ENCODE measurements around the gene PIK3AP1.
"Not testable (repeated sequence)": the region's sequence is repeated elsewhere in the genome, so short reads cannot be mapped to it uniquely, and the experiment has no call there.

Gene PIK3AP1

DNA sequence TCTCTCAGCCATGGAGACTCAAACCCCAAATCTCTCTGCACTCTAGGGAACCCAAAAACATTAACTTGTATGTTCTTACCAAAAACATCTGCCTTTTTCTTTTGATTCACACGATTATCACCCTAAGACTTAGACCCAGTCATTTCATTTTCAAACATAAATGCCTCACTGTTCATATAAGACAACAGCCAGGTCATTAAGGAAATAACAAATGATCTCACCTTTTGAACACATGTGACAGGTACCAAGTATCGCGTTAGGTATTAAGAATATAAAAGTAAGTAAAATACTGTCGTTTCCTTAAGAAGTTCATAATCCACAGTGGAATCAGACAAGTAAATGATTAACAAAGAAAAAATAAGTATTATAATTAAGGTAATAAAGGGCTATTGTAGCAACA is 142.3 kb downstream of the PIK3AP1 start:
- DNase-seq (ENCODE audit: low spot score), result no peak

DNA sequence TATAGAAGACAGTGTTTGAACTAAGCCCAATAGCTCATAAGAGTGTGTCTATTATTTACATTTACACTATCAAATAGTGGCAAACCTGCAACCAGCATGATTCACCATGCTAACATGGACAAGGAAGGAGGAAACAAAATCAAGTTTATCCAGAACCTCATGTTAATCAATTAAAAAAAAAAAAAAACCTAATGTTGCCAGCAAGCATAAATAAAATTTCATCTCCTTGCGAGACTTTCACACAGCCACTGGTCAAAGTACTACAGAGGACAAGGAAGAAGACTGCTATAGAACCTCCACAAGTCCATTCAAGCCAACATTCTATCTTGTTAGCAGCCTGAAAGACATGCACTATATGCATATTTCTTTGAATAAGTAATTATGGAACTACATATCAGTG is 143.2 kb downstream of the PIK3AP1 start:
- no peak for DNase-seq (ENCODE audit: low spot score)

DNA sequence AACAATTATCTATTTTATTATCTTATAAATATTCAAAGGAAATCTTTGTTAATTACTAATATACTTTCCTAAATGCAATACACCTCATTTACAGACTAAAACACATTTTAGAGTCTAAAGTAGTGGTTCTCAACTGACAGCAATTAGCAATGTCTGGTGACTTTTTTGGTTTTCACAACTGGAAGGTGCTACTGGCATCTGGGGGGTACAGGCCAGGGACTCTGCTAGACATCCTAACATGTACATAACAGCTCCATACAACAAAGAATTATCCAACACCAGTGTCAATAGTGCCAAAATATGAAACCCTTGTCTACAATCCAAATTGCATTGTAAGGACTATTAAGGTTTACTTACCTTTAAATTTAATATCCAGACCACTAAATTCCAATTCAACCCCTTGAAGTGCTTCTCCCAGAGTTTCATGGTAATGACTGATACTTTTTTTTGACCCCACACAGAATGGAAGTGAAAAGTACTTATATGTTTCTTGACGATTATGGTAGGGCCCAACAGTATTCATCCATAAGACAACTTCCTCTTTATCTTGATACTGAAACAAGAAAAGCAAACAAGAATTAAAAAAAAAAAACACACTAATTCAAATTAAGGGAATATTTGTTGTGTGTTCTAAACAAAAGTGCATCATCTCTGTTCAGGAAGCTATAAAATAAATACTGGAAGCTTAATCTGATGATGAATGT is 143.9 kb downstream of the PIK3AP1 start:
- DNase-seq (ENCODE audit: low spot score), result peak; percentile 10

DNA sequence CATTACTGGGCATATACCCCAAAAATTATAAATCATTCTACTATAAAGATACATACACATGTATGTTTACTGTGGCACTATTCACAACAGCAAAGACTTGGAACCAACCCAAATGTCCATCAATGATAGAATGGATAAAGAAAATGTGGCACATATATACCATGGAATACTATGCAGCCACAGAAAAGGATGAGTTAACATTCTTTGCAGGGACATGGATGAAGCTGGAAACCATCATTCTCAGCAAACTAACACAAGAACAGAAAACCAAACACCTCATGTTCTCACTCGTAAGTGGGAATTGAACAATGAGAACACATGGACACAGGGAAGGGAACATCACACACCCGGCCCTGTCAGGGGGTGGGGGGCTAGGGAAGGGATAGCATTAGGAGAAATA is 145.8 kb downstream of the PIK3AP1 start:
- DNase-seq (ENCODE audit: low spot score), result not testable (repeated sequence)

DNA sequence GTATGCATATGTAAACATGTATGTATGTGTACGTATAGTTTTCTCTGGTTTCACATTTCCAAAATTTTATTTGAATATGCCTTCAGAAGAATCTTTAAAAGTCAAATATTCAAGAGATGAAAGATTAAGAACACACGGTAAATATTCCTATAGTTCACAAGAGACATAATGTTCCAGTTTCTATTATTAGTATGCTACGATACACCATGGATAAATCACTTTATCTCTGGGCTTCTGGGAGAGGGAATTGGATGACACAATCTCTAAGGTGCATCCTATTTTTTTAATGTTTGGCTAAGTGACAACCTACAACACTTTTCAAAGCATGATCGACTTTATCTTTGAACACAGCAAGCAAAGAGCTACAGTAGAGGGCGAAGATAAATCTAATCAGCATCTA is 147.3 kb downstream of the PIK3AP1 start:
- no peak for DNase-seq (ENCODE audit: low spot score)

DNA sequence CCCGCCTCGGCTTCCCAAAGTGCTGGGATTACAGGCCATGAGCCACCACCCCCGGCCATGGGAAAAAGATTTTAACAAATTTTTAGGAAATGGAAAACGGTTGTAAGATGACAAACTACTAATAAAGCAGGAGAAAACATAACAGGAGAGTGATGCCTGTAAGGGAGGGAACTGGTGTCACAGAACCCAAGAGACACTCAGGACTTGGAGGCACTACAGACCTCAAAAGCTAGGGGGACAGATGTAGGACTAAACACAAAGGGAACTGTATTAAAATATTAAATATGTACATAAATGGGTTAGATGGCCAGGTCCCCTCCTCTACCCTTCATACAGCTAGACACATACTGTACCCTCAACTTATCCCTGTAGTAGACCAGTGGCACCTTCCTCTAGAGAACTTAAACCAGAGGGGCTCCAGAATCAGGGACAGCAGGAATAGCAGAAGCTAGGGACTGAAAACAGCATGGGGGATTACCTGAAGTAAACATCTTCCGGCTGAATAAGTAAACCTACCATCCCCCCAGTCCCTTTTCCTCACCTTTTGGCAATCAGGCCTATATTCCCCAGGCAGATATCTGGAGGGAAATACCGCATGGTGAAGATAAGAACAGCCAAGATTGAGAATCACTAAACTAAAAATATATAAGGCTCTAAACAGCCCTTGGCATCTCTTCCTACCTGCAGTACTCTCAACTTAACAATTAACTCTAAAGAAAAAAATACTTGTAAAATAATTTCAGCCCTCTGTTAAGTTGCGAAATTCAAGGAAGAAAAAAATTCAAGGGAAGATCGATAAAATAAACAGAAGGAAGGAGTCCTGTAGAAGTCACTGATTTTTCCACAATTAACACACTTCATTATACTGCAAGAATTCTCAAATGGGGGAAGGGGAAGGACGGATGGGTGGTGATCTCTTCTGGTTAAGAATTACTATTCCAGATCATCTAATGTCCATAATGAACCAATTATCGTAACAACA is 149.0 kb downstream of the PIK3AP1 start:
- no peak for DNase-seq (ENCODE audit: low spot score)

DNA sequence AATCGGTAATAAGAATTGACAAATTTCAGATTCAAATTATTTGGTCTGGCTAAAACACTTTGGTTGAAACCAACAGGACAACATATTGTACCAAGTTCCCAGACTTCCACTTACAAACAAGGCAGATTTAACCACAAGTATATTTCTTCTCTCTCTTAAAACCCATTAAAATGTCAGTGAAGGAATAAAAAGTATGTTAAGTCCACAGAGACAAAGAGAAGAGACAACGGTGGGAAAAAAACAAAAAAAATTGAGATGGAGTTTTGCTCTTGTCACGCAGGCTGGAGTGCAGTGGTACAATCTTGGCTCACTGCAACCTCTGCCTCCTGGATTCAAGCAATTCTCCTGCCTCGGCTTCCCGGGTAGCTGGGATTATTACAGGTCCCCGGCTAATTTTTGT is 149.8 kb downstream of the PIK3AP1 start:
- no peak for DNase-seq (ENCODE audit: low spot score)

DNA sequence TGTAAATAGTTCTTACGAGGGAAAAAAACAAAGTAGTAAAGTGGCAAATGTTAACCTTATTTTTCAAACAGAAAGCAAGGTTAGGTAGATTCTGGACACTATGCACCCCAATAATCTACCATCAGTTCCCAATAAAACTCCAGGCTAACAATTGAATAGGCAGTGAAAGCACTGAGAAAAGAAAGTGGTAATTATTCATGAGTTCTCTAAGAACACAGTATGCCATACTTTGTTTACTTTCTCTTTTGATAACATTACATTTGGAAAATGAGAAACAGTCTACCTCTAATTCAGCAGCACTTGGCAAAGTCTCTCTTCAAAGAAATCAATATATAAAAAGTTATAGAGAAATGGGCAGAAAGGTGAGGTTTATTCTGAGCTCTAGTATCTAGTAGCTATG is 151.9 kb downstream of the PIK3AP1 start:
- DNase-seq (ENCODE audit: low spot score), result no peak

DNA sequence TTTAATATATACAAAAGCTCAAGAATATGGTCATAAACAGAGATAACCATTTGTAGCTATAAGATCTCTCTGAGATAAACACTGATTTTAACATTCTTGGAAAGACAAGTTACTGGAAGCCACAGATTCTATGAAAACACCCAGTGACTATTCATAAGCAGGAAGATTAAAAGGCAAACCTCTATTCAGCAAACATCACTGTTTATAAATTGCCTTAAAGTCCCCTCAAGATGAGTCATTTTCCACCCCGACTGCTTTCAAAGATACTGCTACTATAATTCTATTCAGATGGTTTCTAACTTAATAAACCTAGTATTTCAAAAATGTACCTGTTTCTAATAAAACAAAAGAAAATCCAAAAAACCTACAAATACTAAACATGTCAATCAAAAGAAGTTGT is 154.5 kb downstream of the PIK3AP1 start:
- DNase-seq (ENCODE audit: low spot score), result no peak

DNA sequence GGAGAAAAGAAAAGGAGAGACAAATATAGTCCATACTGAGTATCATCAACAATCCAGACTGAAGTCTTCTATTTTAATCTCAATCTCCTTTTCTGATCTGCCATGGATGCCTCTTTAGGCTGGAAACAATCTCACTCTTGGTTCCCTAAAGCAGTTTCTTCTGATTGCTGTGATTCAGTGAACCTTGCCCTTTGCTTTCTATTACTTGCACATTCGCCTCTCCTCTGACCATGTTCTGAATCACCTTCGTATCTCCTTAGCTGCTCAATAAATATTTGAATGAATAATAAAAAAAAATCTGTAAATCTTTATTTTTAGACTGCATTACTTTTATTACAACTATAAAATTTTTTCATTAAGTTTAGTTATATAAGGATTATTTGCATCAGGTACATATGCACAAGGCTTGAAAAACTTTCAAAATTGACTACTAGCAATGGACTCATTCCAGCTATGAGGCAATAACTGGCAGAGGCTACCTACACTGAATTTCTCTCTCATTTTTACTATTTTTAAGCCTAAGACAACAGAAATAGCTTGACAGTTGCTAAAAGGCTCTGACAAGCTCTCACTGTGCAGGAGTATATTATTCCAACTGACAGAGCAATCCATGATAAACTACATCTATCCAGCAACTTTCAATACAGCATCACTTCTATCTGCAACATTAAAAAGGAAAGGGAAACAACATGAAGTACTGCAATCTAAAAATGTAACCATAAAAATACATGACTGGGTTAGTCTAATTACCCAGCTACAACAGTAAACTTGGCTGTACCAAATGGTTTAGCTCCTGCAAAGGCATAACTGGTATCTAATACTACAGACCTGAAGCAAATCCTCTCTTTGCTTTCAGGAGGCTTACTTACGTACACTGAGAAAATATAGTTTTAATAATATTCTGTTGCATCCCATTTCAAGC is 159.1 kb downstream of the PIK3AP1 start:
- DNase-seq (ENCODE audit: low spot score), result no peak

DNA sequence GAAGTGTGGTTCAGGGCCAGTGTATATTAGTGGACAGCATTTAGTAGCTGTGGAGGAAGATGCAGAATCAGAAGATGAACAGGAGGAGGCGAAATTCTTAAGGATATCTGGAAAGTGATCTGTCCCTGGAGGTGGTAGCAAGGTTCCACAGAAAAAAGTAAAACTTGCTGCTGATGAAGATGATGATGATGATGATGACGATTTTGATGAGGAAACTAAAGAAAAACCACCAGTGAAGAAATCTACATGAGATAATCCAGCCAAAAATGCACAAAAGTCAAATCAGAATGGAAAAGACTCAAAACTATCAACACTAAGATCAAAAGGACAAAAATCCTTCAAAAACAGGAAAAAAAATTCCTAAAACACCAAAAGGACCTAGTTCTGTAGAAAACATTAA is 159.8 kb downstream of the PIK3AP1 start:
- no peak for DNase-seq (ENCODE audit: low spot score)

DNA sequence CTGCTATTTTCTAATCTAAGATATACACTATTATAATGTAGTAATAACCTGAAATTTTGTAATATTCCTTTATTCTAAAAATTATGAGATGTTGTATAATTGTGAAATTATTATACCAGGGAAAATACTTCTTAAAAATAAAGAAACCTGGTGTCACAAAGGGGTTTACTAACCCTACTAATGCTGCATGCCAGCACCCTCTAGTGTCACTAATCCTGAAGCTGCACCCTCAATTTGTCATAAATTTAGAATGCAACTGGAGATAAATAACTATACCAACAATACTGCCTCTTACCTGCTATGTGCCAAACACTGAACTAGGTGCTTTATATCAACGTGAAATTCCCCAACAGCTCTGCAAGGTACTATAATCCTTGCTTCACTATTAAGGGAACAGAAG is 164.3 kb downstream of the PIK3AP1 start:
- no peak for DNase-seq (ENCODE audit: low spot score)

DNA sequence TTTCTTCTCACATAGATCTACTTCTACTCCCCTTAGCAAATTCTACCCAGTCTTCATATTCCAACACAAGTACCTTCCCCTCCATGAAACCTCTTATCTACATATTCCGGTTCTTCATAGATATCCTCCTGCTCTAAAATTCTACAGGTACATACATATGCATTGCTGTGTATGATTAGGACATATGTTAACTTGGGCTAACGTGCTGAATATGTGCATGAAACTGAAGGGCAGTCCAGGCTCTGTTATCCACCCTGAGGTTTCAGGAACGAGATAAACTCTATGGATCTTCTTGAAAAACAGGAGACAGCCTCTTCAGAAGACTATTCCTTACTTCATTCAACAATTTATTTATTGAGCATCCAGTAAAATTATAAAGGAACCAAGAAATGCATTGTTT is 165.0 kb downstream of the PIK3AP1 start:
- DNase-seq (ENCODE audit: low spot score), result no peak

DNA sequence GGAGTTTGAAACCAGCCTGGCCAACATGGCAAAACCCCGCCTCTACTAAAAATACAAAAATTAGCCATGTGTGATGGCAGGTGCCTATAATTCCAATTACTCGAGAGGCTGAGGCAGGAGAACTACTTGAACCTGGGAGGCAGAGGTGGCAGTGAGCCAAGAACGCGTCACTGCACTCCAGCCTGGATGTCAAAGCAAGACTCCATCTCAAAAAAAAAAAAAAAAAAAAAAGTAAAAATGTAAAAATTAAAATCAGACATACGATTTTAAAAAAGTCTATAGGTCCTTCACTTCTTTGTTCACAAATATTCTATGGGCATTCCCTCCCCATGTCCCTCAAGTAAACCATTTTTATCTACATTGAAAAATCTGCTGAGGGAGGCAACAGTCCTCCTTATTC is 171.7 kb downstream of the PIK3AP1 start:
- DNase-seq (ENCODE audit: low spot score), result no peak

DNA sequence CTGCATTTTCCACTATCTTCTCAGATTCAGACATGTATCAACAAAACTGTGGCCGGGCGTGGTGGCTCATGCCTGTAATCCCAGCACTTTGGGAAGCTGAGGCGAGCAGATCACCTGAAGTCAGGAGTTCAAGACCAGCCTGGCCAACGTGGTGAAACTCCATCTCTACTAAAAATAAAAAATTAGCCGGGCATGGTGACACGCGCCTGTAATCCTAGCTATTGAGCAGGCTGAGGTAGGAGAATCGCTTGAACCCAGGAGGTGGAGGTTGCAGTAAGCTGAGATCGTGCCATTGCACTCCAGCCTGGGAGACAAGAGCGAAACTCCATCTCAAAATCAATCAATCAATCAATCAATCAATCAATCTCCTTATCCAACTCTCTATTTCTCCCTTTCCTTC is 174.8 kb downstream of the PIK3AP1 start:
- not testable (repeated sequence) for DNase-seq (ENCODE audit: low spot score)

Measured in germinal center (tissue), 1 donor.